Activated T-cell treated with anti-CD3 and anti-CD28 coated beads, Interleukin-2, amount 50 U/mL, for 4 hours (primary cell): ENCODE results near the gene PCBP3. TPM values are rescaled to one million over a fixed set of nuclear protein-coding genes. Genes with fewer than 3 reads are reported as not detected.
"Not testable (repeated sequence)": the region's sequence is repeated elsewhere in the genome, so short reads cannot be mapped to it uniquely, and the experiment has no call there.

Source experiments
- ATAC-seq, 2 donors: fragments of 200-7000 bp; cut with Tn5 transposase; one replicate each; pipeline ENCODE4 v1.10.0; 2021
- DNase-seq: peaks from one replicate; pipeline ENCODE4 v3.0.0-alpha.2; 2020
- H3K27me3 Mint-ChIP-seq: one replicate; pipeline ENCODE4 v1.8.0; 2021; ENCODE audit warnings: low read depth, mixed read lengths
- H3K36me3 Mint-ChIP-seq: one replicate; pipeline ENCODE4 v1.8.0; 2022; ENCODE audit warnings: mixed read lengths; ENCODE audit not compliant: insufficient read depth
- H3K4me1 Mint-ChIP-seq: one replicate; pipeline ENCODE4 v1.8.0; 2021; ENCODE audit warnings: low read depth, mixed read lengths
- H3K4me3 Mint-ChIP-seq: one replicate; pipeline ENCODE4 v1.8.0; 2021; ENCODE audit warnings: mild to moderate bottlenecking, moderate library complexity, mixed read lengths
- H3K9me3 Mint-ChIP-seq: one replicate; pipeline ENCODE4 v1.8.0; 2021; ENCODE audit warnings: mixed read lengths
- total RNA-seq, 3 donors: library from RNA; stranded (reverse); gene quantifications; one replicate each; pipeline ENCODE4 v1.2.1, GENCODE V29; 2021

PCBP3 gene
- total RNA-seq, 3 donors from 2014 or later = 2.7 to 5.7 (median 4.8) TPM

- Mint-ChIP-seq H3K36me3 (peaks cover 4% of the 10 kb centered on the region), H3K27me3 (no peaks in the 10 kb centered on the region), H3K4me3 (no peak overlapping the region), H3K4me1 (peaks cover 9% of the 10 kb centered on the region), H3K9me3 (peaks cover 18% of the 10 kb centered on the region)
- DNase-seq (no peak), ATAC-seq (peak in 1 of 2 donors; percentile 27)
Measured at GRCh38 chr21:45709173-45709572, 65.6 kb downstream of the PCBP3 start.

GRCh38 chr21:45709696-45710268 lies 66.3 kb downstream of the PCBP3 start:
- Mint-ChIP-seq H3K9me3 (peaks cover 18% of the 10 kb centered on the region), H3K4me1 (peaks cover 9% of the 10 kb centered on the region), H3K27me3 (no peaks in the 10 kb centered on the region), H3K4me3 (no peak overlapping the region), H3K36me3 (peaks cover 4% of the 10 kb centered on the region)
- ATAC-seq (no peak), DNase-seq (no peak)

GRCh38 chr21:45710306-45710705 lies 66.8 kb downstream of the PCBP3 start:
- not testable (repeated sequence) for DNase-seq, ATAC-seq, H3K4me3 Mint-ChIP-seq, H3K27me3 Mint-ChIP-seq, H3K4me1 Mint-ChIP-seq, H3K36me3 Mint-ChIP-seq
- H3K9me3 Mint-ChIP-seq = peaks cover 18% of the 10 kb centered on the region

GRCh38 chr21:45713613-45714012 lies 70.1 kb downstream of the PCBP3 start:
- peaks cover 5% of the 10 kb centered on the region for H3K36me3 Mint-ChIP-seq
- peaks cover 21% of the 10 kb centered on the region for H3K9me3 Mint-ChIP-seq
- peaks cover 12% of the 10 kb centered on the region for H3K4me1 Mint-ChIP-seq

GRCh38 chr21:45715441-45715840 lies 71.9 kb downstream of the PCBP3 start:
- peaks cover 3% of the 10 kb centered on the region for H3K4me1 Mint-ChIP-seq
- no peak for DNase-seq
- no peaks in the 10 kb centered on the region for H3K27me3 Mint-ChIP-seq
- ATAC-seq = no peak
- peaks cover 5% of the 10 kb centered on the region for H3K36me3 Mint-ChIP-seq
- H3K9me3 Mint-ChIP-seq = peaks cover 20% of the 10 kb centered on the region
- no peak overlapping the region for H3K4me3 Mint-ChIP-seq

More at GRCh38 chr21:45713613-45714012, 70.1 kb downstream of the PCBP3 start:
- H3K27me3 Mint-ChIP-seq = no peaks in the 10 kb centered on the region
- DNase-seq = no peak
- H3K4me3 Mint-ChIP-seq = no peak overlapping the region
- no peak for ATAC-seq

- DNase-seq (no peak), ATAC-seq (no peak)
- H3K36me3 Mint-ChIP-seq = peaks cover 3% of the 10 kb centered on the region
- no peak overlapping the region for H3K4me3 Mint-ChIP-seq
- H3K9me3 Mint-ChIP-seq = peaks cover 3% of the 10 kb centered on the region
- no peaks in the 10 kb centered on the region for H3K27me3 Mint-ChIP-seq
- peaks cover 3% of the 10 kb centered on the region for H3K4me1 Mint-ChIP-seq
Measured at GRCh38 chr21:45718413-45718812, 74.9 kb downstream of the PCBP3 start.

GRCh38 chr21:45719177-45719802 lies 75.8 kb downstream of the PCBP3 start:
- peaks cover 1% of the 10 kb centered on the region for H3K36me3 Mint-ChIP-seq
- peaks cover 4% of the 10 kb centered on the region for H3K4me1 Mint-ChIP-seq
- no peaks in the 10 kb centered on the region for H3K27me3 Mint-ChIP-seq
- no peak overlapping the region for H3K4me3 Mint-ChIP-seq
- ATAC-seq = no peak
- DNase-seq = no peak
- peaks cover 3% of the 10 kb centered on the region for H3K9me3 Mint-ChIP-seq

- H3K9me3 Mint-ChIP-seq, H3K36me3 Mint-ChIP-seq, H3K27me3 Mint-ChIP-seq, DNase-seq, H3K4me1 Mint-ChIP-seq, H3K4me3 Mint-ChIP-seq, ATAC-seq: not testable (repeated sequence)
Measured at GRCh38 chr21:45720204-45720603, 76.7 kb downstream of the PCBP3 start.

- H3K9me3 Mint-ChIP-seq = no peaks in the 10 kb centered on the region
- peaks cover 5% of the 10 kb centered on the region for H3K4me1 Mint-ChIP-seq
- ATAC-seq = no peak
Measured at GRCh38 chr21:45721671-45722070, 78.1 kb downstream of the PCBP3 start.

GRCh38 chr21:45723049-45723958 lies 79.8 kb downstream of the PCBP3 start:
- no peak for DNase-seq
- no peaks in the 10 kb centered on the region for H3K36me3 Mint-ChIP-seq
- peak; percentile 82 to 88 for ATAC-seq
- no peaks in the 10 kb centered on the region for H3K9me3 Mint-ChIP-seq
- no peak overlapping the region for H3K4me3 Mint-ChIP-seq
- peaks cover 2% of the 10 kb centered on the region for H3K27me3 Mint-ChIP-seq
- peaks cover 3% of the 10 kb centered on the region for H3K4me1 Mint-ChIP-seq

More at GRCh38 chr21:45721671-45722070, 78.1 kb downstream of the PCBP3 start:
- Mint-ChIP-seq H3K4me3 (no peak overlapping the region), H3K27me3 (peaks cover 2% of the 10 kb centered on the region), H3K36me3 (no peaks in the 10 kb centered on the region)
- no peak for DNase-seq

- ATAC-seq (no peak), DNase-seq (no peak)
- Mint-ChIP-seq H3K4me3 (no peak overlapping the region), H3K9me3 (no peaks in the 10 kb centered on the region), H3K4me1 (peaks cover 2% of the 10 kb centered on the region), H3K27me3 (peaks cover 2% of the 10 kb centered on the region), H3K36me3 (no peaks in the 10 kb centered on the region)
Measured at GRCh38 chr21:45724345-45724961, 80.9 kb downstream of the PCBP3 start.

- H3K4me3 Mint-ChIP-seq = no peak overlapping the region
- H3K9me3 Mint-ChIP-seq = no peaks in the 10 kb centered on the region
- DNase-seq (no peak), ATAC-seq (no peak)
- peaks cover 2% of the 10 kb centered on the region for H3K4me1 Mint-ChIP-seq
- peaks cover 2% of the 10 kb centered on the region for H3K27me3 Mint-ChIP-seq
- H3K36me3 Mint-ChIP-seq = no peaks in the 10 kb centered on the region
Measured at GRCh38 chr21:45724994-45725843, 81.7 kb downstream of the PCBP3 start.

GRCh38 chr21:45725844-45726200 lies 82.3 kb downstream of the PCBP3 start:
- Mint-ChIP-seq H3K36me3 (no peaks in the 10 kb centered on the region), H3K27me3 (peaks cover 2% of the 10 kb centered on the region), H3K4me1 (peaks cover 2% of the 10 kb centered on the region), H3K4me3 (no peak overlapping the region), H3K9me3 (no peaks in the 10 kb centered on the region)
- ATAC-seq = no peak
- DNase-seq = no peak
